Loucy (cell line): ENCODE results near the gene APOL4.

Experiments used
- H2AFZ ChIP-seq: fragments of 200-600 bp; sonication (generic); 2 replicates; pipeline ENCODE4 v1.6.0; 2016; ENCODE audit warnings: antibody characterized with exemption, mild to moderate bottlenecking, low read length, moderate library complexity
- H3F3A ChIP-seq: fragments of 200-600 bp; 2 replicates; pipeline ENCODE4 v1.6.0; 2016; ENCODE audit warnings: antibody characterized with exemption, low read depth, mild to moderate bottlenecking
- H3K27me3 ChIP-seq: fragments of 200-600 bp; sonication (generic); 2 replicates; pipeline ENCODE4 v1.6.1; 2014; ENCODE audit warnings: low read length, mild to moderate bottlenecking; ENCODE audit not compliant: insufficient read depth, poor library complexity, severe bottlenecking
- H3K36me3 ChIP-seq: fragments of 200-600 bp; sonication (generic); 2 replicates; pipeline ENCODE4 v1.6.1; 2016; ENCODE audit warnings: low read length; ENCODE audit not compliant: insufficient read depth
- H3K4me1 ChIP-seq: fragments of 200-600 bp; sonication (generic); 2 replicates; pipeline ENCODE4 v1.5.1; 2014; ENCODE audit warnings: low read length, mild to moderate bottlenecking; ENCODE audit not compliant: insufficient read depth, poor library complexity, severe bottlenecking
- H3K4me2 ChIP-seq: fragments of 200-600 bp; sonication (generic); 2 replicates; pipeline ENCODE4 v1.6.0; 2014; ENCODE audit warnings: antibody characterized with exemption, low read length, low read depth, mild to moderate bottlenecking; ENCODE audit not compliant: poor library complexity, severe bottlenecking
- H3K4me3 ChIP-seq: fragments of 200-600 bp; sonication (generic); 2 replicates; pipeline ENCODE4 v1.5.1; 2014; ENCODE audit warnings: low read length, mild to moderate bottlenecking, mixed read lengths; ENCODE audit not compliant: poor library complexity, severe bottlenecking
- H3K79me2 ChIP-seq: fragments of 200-600 bp; sonication (generic); 2 replicates; pipeline ENCODE4 v1.6.1; 2014; ENCODE audit warnings: low read length; ENCODE audit not compliant: insufficient read depth
- H3K9ac ChIP-seq: fragments of 200-600 bp; sonication (generic); 2 replicates; pipeline ENCODE4 v1.6.0; 2014; ENCODE audit warnings: mild to moderate bottlenecking, low read depth, low read length, moderate library complexity; ENCODE audit not compliant: poor library complexity, severe bottlenecking
- H3K9me2 ChIP-seq: fragments of 200-600 bp; sonication (generic); replicated peaks from 2 replicates; pipeline ENCODE4 v1.6.1; 2016; ENCODE audit warnings: low read depth, low read length, mixed read lengths
- H3K9me3 ChIP-seq: fragments of 200-600 bp; sonication (generic); 2 replicates; pipeline ENCODE4 v1.6.1; 2014; ENCODE audit warnings: mild to moderate bottlenecking, antibody characterized with exemption, low read length, low read depth; ENCODE audit not compliant: insufficient read depth
- H4K20me1 ChIP-seq: fragments of 200-600 bp; sonication (generic); 2 replicates; pipeline ENCODE4 v1.6.0; 2014; ENCODE audit warnings: antibody characterized with exemption, low read length, mild to moderate bottlenecking; ENCODE audit not compliant: insufficient read depth, poor library complexity, severe bottlenecking
- EZH2phosphoT487 ChIP-seq: fragments of 200-600 bp; IDR thresholded peaks from 2 replicates; pipeline ENCODE4 v1.6.1; 2018; ENCODE audit warnings: antibody characterized with exemption, mild to moderate bottlenecking, moderate library complexity, borderline replicate concordance
- TF ChIP-seq, protein P1 (sequence below): fragments of 200-600 bp; sonication (generic); conservative IDR thresholded peaks from 2 replicates; pipeline ENCODE4 v1.5.1; 2014; ENCODE audit warnings: mild to moderate bottlenecking, antibody characterized with exemption, low read length

Gene APOL4

DNA sequence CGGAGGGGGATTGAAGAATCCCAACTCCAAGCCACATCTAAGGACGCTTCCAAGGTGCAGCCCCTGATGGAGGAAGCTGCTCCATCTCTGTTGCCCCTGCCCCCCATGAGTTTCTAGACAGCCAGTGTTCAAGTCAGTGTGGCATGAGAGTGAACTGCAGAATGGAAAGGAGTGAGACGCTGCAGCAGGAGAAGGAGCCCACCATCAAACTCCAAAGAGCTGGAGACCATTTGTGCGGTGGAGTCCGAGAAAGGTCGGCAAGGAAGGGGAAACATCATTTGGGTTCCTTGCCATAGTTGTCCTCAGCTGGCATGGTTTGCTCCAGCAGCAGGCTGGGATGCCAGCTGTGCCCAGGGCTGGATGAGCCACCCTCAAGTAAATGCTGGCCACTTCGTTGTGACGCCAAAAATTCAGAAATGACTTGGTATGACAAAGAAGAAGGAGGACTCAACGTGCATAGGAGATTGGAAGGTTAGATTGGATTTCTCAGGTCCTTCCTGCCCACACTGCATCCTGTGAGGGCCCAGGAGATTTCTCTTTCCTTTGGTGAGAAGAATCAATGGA lies 21.4 kb upstream of the APOL4 start:
- H3K4me1 ChIP-seq = no peaks in the 10 kb centered on the region
- H3K79me2 ChIP-seq = no peaks in the 10 kb centered on the region
- H4K20me1 ChIP-seq = no peaks in the 10 kb centered on the region
- TF ChIP-seq, protein P1, sequence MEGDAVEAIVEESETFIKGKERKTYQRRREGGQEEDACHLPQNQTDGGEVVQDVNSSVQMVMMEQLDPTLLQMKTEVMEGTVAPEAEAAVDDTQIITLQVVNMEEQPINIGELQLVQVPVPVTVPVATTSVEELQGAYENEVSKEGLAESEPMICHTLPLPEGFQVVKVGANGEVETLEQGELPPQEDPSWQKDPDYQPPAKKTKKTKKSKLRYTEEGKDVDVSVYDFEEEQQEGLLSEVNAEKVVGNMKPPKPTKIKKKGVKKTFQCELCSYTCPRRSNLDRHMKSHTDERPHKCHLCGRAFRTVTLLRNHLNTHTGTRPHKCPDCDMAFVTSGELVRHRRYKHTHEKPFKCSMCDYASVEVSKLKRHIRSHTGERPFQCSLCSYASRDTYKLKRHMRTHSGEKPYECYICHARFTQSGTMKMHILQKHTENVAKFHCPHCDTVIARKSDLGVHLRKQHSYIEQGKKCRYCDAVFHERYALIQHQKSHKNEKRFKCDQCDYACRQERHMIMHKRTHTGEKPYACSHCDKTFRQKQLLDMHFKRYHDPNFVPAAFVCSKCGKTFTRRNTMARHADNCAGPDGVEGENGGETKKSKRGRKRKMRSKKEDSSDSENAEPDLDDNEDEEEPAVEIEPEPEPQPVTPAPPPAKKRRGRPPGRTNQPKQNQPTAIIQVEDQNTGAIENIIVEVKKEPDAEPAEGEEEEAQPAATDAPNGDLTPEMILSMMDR = no peak
- TF ChIP-seq EZH2phosphoT487 = no peak
- H2AFZ ChIP-seq = no peak overlapping the region
- no peaks in the 10 kb centered on the region for H3K27me3 ChIP-seq
- H3F3A ChIP-seq = no peaks in the 10 kb centered on the region
- H3K4me2 ChIP-seq = no peak overlapping the region
- H3K9me3 ChIP-seq = no peaks in the 10 kb centered on the region
- H3K36me3 ChIP-seq = no peaks in the 10 kb centered on the region
- no peak overlapping the region for H3K9ac ChIP-seq
- no peak overlapping the region for H3K4me3 ChIP-seq
- H3K9me2 ChIP-seq = no peaks in the 10 kb centered on the region

DNA sequence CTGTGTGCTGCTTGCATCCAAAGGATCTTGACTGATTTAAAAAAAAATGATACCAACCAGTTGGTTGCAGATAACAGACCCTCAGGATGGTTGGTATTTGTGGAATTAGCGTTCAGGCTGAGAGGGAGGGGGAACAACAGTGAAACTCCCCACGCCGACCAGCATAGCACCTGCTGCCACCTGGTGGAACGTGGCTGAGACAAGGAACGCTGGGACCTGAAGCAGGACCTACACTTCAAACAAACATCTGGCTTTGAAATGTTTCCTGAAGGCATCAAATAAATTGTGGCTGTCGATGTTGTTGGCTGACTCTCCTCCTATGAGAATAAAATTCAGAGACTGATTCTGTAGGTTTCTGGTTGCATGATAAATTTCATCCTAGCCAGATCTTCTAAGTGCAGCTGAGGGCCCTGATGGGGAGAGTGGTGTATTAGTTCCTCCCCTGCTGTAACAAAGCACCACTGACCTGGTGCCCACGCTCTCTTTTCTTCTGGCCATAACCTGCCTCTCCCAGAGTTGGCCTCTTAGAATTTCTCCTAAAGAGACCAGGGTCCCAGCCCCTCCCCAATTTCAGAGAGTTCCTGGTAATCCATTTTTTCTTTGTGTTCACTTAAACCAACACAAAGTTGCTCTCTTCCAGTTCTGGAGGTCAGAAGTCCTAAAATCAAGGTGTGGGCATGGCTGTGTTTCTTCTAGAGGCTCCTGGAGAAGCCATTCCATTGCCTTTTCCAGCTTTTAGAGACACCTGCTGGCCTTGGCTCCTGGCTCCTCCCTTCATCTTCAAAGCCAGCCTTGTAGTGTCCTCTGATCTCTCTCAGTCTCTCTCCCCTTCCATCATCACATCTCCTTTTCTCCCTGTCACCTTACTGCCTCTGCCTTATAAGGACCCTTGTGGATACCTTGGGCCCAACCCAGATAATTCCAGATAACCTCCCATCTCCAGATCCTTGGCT lies 20.5 kb upstream of the APOL4 start:
- TF ChIP-seq, protein P1 = peak; percentile 88
- no peak for TF ChIP-seq EZH2phosphoT487

GRCh38 chr22:36220451-36220921 lies 18.9 kb upstream of the APOL4 start:
- Histone ChIP-seq H3K9me2 (no peaks in the 10 kb centered on the region), H3F3A (no peaks in the 10 kb centered on the region), H3K9ac (no peak overlapping the region), H4K20me1 (no peaks in the 10 kb centered on the region), H3K27me3 (no peaks in the 10 kb centered on the region), H3K36me3 (no peaks in the 10 kb centered on the region), H3K4me1 (no peaks in the 10 kb centered on the region), H2AFZ (0 out of 2 replicates have a peak overlapping the region, but pooled peaks have one; percentile 11), H3K4me3 (no peak overlapping the region), H3K9me3 (no peaks in the 10 kb centered on the region), H3K79me2 (no peaks in the 10 kb centered on the region), H3K4me2 (no peak overlapping the region)
- TF ChIP-seq EZH2phosphoT487 = no peak
- TF ChIP-seq, protein P1 = no peak

More for the DNA sequence above, 20.5 kb upstream of the APOL4 start:
- Histone ChIP-seq H4K20me1 (no peaks in the 10 kb centered on the region), H3K9ac (peak overlapping the region; percentile 10), H2AFZ (peak overlapping the region; percentile 63), H3K9me2 (no peaks in the 10 kb centered on the region), H3K4me3 (no peak overlapping the region), H3K27me3 (no peaks in the 10 kb centered on the region), H3F3A (no peaks in the 10 kb centered on the region), H3K4me2 (peak overlapping the region; percentile 33), H3K4me1 (no peaks in the 10 kb centered on the region), H3K9me3 (no peaks in the 10 kb centered on the region), H3K36me3 (no peaks in the 10 kb centered on the region), H3K79me2 (no peaks in the 10 kb centered on the region)
